Suppressor macrophage (primary cell): ENCODE data around the gene AP2S1.

Source experiments
- DNase-seq, 4 experiments: peaks; one replicate each; pipeline ENCODE4 v3.0.0-alpha.2; 2020 to 2022

The AP2S1 gene

DNA sequence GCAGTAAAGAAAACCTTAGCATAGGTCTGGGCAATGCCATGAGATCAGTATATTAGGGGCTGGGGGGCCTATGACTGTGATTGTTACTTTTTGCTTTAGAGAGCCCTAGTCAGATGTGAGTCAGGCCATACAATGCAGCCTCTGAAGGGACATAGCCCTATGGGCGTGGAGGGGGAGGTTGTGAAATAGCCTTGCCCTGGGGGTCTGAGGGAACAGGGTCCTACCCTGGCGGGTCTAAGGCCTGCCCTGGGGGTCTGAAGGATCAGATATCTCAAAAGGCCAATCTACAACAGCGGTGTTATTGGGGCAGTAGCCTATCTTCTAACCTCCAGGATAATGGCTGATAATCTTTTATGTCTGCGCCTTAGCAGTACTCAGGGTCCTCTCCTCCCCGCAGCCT is 48.5 kb downstream of the AP2S1 start:
- no peak for DNase-seq

- no peak for DNase-seq
Observed at GRCh38 chr19:46798713-46799112, 51.9 kb downstream of the AP2S1 start.

DNA sequence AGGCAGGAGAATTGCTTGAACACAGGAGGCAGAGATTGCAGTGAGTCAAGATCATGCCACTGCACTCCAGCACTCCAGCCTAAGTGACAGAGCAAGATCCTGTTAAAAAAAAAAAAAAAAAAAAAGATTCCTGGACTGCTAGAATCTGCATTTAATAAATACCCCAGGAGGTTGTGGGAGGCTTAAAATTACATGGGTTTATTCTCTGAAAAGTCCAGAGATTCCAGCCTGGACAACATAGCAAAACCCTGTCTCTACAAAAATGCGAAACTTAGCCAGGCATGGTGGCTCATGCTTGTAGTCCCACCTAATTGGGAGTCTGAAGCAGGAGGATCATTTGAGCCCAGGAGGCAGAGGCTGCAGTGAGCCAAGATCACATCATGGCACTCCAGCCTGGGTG is 52.8 kb downstream of the AP2S1 start:
- DNase-seq = no peak

DNA sequence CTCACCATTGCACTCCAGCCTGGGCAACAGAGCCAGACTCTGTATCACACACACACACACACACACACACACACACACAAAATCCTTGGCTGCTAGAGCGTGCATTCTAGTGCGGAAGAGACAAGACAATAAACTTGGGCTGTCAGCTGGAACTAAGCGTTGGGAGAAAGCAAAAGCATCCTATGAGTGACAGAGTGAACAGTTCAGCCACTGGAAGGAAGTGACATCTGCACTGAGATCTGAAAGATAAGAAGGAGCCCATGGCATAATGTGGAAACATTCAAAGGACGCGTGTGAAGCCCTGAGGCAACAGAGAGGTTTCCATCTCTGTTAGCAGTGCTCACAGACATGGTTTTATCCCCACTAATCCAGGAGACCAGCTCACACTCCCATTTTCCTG is 58.7 kb downstream of the AP2S1 start:
- peak in 1 of 4 experiments; percentile 15 for DNase-seq

DNA sequence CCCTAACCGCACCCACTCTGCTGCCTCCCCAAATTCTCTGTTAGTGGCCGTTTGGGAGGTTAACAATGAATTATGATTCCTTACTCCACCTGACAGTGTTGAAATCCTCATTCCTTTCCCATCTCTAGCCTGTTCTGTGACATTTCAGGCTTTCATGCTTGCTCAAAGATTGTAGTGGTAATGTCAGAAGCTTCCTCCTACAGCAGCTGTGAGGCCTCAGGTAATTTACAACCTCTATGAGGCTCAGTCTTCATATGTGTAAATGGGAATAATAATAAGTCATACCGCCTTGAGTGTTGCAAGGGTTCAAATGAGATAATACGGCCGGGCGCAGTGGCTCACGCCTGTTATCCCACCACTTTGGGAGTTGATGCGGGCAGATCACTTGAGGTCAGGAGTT is 61.3 kb downstream of the AP2S1 start:
- no peak for DNase-seq

DNA sequence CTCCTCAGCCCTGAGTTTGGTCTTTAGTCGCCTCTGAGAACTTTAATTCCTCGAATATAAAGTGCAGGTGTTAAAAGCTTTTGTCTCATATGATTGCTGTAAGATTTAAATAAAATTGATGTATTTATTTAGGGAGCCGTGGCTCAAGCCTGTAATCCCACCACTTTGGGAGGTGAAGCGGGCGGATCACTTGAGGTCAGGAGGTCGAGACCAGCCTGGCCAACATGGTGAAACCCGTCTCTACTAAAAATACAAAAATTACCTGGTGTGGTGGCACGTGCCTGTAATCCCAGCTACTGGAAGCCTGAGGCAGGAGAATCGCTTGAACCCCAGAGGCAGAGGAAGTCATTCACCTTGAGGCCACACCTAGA is 61.7 kb downstream of the AP2S1 start:
- no peak for DNase-seq

- DNase-seq = peak; percentile 96 to 98 (median 96)
Observed at GRCh38 chr19:46788262-46788967, 62.2 kb downstream of the AP2S1 start, which contains the start of gene SLC1A5. Gene SLC1A5, minus strand, starts transcription at chr19:46788594. Its CDS starts 629 bp downstream, at chr19:46787965.
